WTC11 (cell line): ENCODE results near the gene BLNK.

ENCODE experiments used
- AR ChIP-seq: fragments of 250-450 bp; sonication (Bioruptor Pico); IDR thresholded peaks from 2 replicates; pipeline ENCODE4 v1.9.0; 2021; ENCODE audit warnings: mild to moderate bottlenecking
- CTCF ChIP-seq: fragments of 200-600 bp; IDR thresholded peaks from 2 replicates; pipeline ENCODE4 v1.8.0; 2022; ENCODE audit warnings: antibody characterized with exemption
- ESRRA ChIP-seq: sonication (generic); formaldehyde crosslinking; IDR thresholded peaks from 2 replicates; pipeline ENCODE4 v1.8.1; 2022; ENCODE audit warnings: mild to moderate bottlenecking, missing genetic modification reagents, borderline replicate concordance
- NFE2L1 ChIP-seq: sonication (generic); formaldehyde crosslinking; IDR thresholded peaks from 2 replicates; pipeline ENCODE4 v1.8.1; 2023; ENCODE audit warnings: missing genetic modification reagents
- SMAD3 ChIP-seq: sonication (generic); formaldehyde crosslinking; IDR thresholded peaks from 2 replicates; pipeline ENCODE4 v1.8.0; 2022; ENCODE audit warnings: missing genetic modification reagents, mild to moderate bottlenecking, borderline replicate concordance
- SP1 ChIP-seq: sonication (generic); formaldehyde crosslinking; conservative IDR thresholded peaks from 2 replicates; pipeline ENCODE4 v1.8.1; 2022; ENCODE audit warnings: missing genetic modification reagents
- USF2 ChIP-seq: sonication (generic); formaldehyde crosslinking; IDR thresholded peaks from 2 replicates; pipeline ENCODE4 v1.8.1; 2023; ENCODE audit warnings: mild to moderate bottlenecking, missing genetic modification reagents, moderate library complexity
- ZNF121 ChIP-seq: sonication (generic); formaldehyde crosslinking; IDR thresholded peaks from 2 replicates; pipeline ENCODE4 v1.8.0; 2023; ENCODE audit warnings: missing genetic modification reagents
- ZNF281 ChIP-seq: sonication (generic); formaldehyde crosslinking; IDR thresholded peaks from 2 replicates; pipeline ENCODE4 v1.8.0; 2023; ENCODE audit warnings: mild to moderate bottlenecking, missing genetic modification reagents
- TF ChIP-seq, protein P1 (sequence below): sonication (generic); formaldehyde crosslinking; IDR thresholded peaks from 2 replicates; pipeline ENCODE4 v1.8.1; 2022; ENCODE audit warnings: low read depth, missing genetic modification reagents, borderline replicate concordance
- TF ChIP-seq, protein P2 (sequence below): sonication (generic); formaldehyde crosslinking; conservative IDR thresholded peaks from 2 replicates; pipeline ENCODE4 v1.8.1; 2022; ENCODE audit warnings: mild to moderate bottlenecking, missing genetic modification reagents
- TF ChIP-seq, protein P3 (sequence below): sonication (generic); formaldehyde crosslinking; IDR thresholded peaks from 2 replicates; pipeline ENCODE4 v1.8.0; 2022; ENCODE audit warnings: mild to moderate bottlenecking, missing genetic modification reagents
- TF ChIP-seq, protein P4 (sequence below): sonication (generic); formaldehyde crosslinking; IDR thresholded peaks from 2 replicates; pipeline ENCODE4 v1.8.0; 2022; ENCODE audit warnings: mild to moderate bottlenecking, missing genetic modification reagents

GRCh38 chr10:96271016-96271815, at the start of gene BLNK:
- TF ChIP-seq AR (CRISPR knock-in tag), result no peak
- no peak for TF ChIP-seq ESRRA (CRISPR knock-in tag)
- TF ChIP-seq CTCF, result no peak
- no peak for TF ChIP-seq SP1 (CRISPR knock-in tag)
- TF ChIP-seq NFE2L1, result no peak
- TF ChIP-seq, protein P1, sequence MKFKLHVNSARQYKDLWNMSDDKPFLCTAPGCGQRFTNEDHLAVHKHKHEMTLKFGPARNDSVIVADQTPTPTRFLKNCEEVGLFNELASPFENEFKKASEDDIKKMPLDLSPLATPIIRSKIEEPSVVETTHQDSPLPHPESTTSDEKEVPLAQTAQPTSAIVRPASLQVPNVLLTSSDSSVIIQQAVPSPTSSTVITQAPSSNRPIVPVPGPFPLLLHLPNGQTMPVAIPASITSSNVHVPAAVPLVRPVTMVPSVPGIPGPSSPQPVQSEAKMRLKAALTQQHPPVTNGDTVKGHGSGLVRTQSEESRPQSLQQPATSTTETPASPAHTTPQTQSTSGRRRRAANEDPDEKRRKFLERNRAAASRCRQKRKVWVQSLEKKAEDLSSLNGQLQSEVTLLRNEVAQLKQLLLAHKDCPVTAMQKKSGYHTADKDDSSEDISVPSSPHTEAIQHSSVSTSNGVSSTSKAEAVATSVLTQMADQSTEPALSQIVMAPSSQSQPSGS, result no peak
- TF ChIP-seq USF2 (CRISPR knock-in tag), result no peak
- TF ChIP-seq, protein P2, sequence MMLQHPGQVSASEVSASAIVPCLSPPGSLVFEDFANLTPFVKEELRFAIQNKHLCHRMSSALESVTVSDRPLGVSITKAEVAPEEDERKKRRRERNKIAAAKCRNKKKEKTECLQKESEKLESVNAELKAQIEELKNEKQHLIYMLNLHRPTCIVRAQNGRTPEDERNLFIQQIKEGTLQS (CRISPR knock-in tag), result no peak
- no peak for TF ChIP-seq SMAD3 (CRISPR knock-in tag)
- TF ChIP-seq, protein P3, sequence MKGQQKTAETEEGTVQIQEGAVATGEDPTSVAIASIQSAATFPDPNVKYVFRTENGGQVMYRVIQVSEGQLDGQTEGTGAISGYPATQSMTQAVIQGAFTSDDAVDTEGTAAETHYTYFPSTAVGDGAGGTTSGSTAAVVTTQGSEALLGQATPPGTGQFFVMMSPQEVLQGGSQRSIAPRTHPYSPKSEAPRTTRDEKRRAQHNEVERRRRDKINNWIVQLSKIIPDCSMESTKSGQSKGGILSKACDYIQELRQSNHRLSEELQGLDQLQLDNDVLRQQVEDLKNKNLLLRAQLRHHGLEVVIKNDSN (CRISPR knock-in tag), result no peak
- TF ChIP-seq ZNF121, result no peak
- TF ChIP-seq ZNF281 (CRISPR knock-in tag), result no peak
- TF ChIP-seq, protein P4, sequence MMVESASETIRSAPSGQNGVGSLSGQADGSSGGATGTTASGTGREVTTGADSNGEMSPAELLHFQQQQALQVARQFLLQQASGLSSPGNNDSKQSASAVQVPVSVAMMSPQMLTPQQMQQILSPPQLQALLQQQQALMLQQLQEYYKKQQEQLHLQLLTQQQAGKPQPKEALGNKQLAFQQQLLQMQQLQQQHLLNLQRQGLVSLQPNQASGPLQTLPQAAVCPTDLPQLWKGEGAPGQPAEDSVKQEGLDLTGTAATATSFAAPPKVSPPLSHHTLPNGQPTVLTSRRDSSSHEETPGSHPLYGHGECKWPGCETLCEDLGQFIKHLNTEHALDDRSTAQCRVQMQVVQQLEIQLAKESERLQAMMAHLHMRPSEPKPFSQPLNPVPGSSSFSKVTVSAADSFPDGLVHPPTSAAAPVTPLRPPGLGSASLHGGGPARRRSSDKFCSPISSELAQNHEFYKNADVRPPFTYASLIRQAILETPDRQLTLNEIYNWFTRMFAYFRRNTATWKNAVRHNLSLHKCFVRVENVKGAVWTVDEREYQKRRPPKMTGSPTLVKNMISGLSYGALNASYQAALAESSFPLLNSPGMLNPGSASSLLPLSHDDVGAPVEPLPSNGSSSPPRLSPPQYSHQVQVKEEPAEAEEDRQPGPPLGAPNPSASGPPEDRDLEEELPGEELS (CRISPR knock-in tag), result no peak
